ENCODE results near the gene EDRF1.

The EDRF1 gene

GRCh38 chr10:125726914-125727313 is 7.4 kb downstream of the EDRF1 start:
- Mint-ChIP-seq H3K9me3 (no peaks in the 10 kb centered on the region), H3K27me3 (ENCODE audit: low read depth) (no peaks in the 10 kb centered on the region), H3K4me3 (no peak overlapping the region), H3K4me1 (ENCODE audit: low read depth) (peaks cover 8% of the 10 kb centered on the region), H3K27ac (no peak overlapping the region), H3K36me3 (ENCODE audit: low read depth) (peaks cover 59% of the 10 kb centered on the region)

DNA sequence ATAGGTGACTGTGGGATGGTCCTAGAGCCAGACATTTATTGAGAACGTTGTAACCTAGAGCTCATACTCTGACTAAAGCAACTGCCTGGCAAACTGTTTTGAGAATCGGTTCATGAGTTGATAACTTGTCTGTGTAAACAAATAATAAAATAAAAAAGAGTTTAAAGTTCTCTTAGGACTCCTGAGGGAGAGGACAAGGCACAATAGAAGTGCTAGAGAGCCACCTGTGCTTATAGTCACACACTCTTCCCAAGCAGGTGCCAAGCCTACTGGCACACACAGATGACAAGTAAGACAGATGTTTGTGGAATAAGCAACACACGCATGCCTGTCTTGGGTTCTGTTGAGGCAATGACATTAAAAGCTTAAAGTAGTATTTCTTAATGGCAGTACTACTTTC is 7.9 kb downstream of the EDRF1 start:
- Mint-ChIP-seq H3K27ac (no peak overlapping the region), H3K4me1 (ENCODE audit: low read depth) (peaks cover 4% of the 10 kb centered on the region), H3K36me3 (ENCODE audit: low read depth) (peaks cover 61% of the 10 kb centered on the region), H3K9me3 (no peaks in the 10 kb centered on the region), H3K27me3 (ENCODE audit: low read depth) (no peaks in the 10 kb centered on the region), H3K4me3 (no peak overlapping the region)

DNA sequence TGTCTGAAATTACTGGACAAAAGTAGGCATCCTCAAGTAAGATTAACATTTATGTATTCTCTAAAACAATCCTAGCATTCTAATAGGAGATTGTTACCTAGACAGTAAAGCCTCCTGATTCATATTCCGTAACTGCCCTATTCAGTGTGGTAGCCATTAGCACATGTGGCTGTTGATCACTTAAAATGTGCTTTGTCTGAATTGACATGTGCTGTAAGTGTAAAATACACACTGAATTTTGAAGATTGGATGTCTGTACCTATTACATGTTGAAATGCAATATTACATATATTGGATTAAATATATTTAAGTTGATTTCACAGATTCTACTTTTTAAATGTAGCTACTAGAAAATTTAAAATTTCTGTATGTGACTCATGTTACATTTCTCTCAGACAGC is 14.6 kb downstream of the EDRF1 start:
- H3K27ac Mint-ChIP-seq = no peak overlapping the region
- no peaks in the 10 kb centered on the region for H3K4me1 Mint-ChIP-seq (ENCODE audit: low read depth)
- no peaks in the 10 kb centered on the region for H3K9me3 Mint-ChIP-seq
- H3K4me3 Mint-ChIP-seq = no peak overlapping the region
- no peaks in the 10 kb centered on the region for H3K27me3 Mint-ChIP-seq (ENCODE audit: low read depth)
- H3K36me3 Mint-ChIP-seq (ENCODE audit: low read depth) = peaks cover 58% of the 10 kb centered on the region

GRCh38 chr10:125734823-125735222 is 15.3 kb downstream of the EDRF1 start:
- no peak overlapping the region for H3K27ac Mint-ChIP-seq

GRCh38 chr10:125738206-125738605 is 18.7 kb downstream of the EDRF1 start:
- Mint-ChIP-seq H3K4me3 (no peak overlapping the region), H3K4me1 (ENCODE audit: low read depth) (no peaks in the 10 kb centered on the region), H3K27me3 (ENCODE audit: low read depth) (no peaks in the 10 kb centered on the region), H3K36me3 (ENCODE audit: low read depth) (peaks cover 55% of the 10 kb centered on the region), H3K27ac (no peak overlapping the region), H3K9me3 (no peaks in the 10 kb centered on the region)

More at GRCh38 chr10:125734823-125735222, 15.3 kb downstream of the EDRF1 start:
- H3K27me3 Mint-ChIP-seq (ENCODE audit: low read depth) = no peaks in the 10 kb centered on the region
- H3K36me3 Mint-ChIP-seq (ENCODE audit: low read depth) = peaks cover 61% of the 10 kb centered on the region
- H3K9me3 Mint-ChIP-seq = no peaks in the 10 kb centered on the region
- no peak overlapping the region for H3K4me3 Mint-ChIP-seq
- no peaks in the 10 kb centered on the region for H3K4me1 Mint-ChIP-seq (ENCODE audit: low read depth)

- Mint-ChIP-seq H3K27ac (no peak overlapping the region), H3K4me3 (no peak overlapping the region), H3K27me3 (ENCODE audit: low read depth) (no peaks in the 10 kb centered on the region), H3K4me1 (ENCODE audit: low read depth) (no peaks in the 10 kb centered on the region), H3K36me3 (ENCODE audit: low read depth) (peaks cover 62% of the 10 kb centered on the region), H3K9me3 (no peaks in the 10 kb centered on the region)
These were observed 20.6 kb downstream of the EDRF1 start for GRCh38 chr10:125739994-125740679.

- Mint-ChIP-seq H3K27ac (no peak overlapping the region), H3K9me3 (no peaks in the 10 kb centered on the region), H3K4me1 (ENCODE audit: low read depth) (peaks cover 5% of the 10 kb centered on the region), H3K4me3 (no peak overlapping the region), H3K27me3 (ENCODE audit: low read depth) (no peaks in the 10 kb centered on the region), H3K36me3 (ENCODE audit: low read depth) (peaks cover 56% of the 10 kb centered on the region)
These were observed 23.0 kb downstream of the EDRF1 start for GRCh38 chr10:125742465-125742864.

DNA sequence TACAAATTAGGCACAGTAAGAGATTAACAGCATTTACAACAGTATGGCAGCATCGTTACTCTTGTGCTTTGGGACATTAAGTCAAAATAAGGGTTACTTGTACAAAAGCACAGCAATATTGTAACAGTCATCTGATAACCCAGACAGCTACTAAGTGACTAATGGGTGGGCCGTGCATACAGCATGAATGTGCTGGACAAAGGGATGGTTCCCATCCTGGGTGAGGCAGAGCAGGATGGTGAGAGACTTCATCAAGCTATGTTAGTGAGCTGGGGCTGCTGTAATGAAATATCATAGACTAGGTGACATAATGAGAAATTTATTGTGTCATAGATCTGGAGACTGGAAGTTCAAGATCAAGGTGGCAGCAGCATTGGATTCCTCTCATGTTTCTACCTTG is 25.4 kb downstream of the EDRF1 start:
- Mint-ChIP-seq H3K4me1 (ENCODE audit: low read depth) (peaks cover 5% of the 10 kb centered on the region), H3K4me3 (no peak overlapping the region), H3K27ac (no peak overlapping the region), H3K27me3 (ENCODE audit: low read depth) (no peaks in the 10 kb centered on the region), H3K9me3 (no peaks in the 10 kb centered on the region), H3K36me3 (ENCODE audit: low read depth) (peaks cover 58% of the 10 kb centered on the region)

DNA sequence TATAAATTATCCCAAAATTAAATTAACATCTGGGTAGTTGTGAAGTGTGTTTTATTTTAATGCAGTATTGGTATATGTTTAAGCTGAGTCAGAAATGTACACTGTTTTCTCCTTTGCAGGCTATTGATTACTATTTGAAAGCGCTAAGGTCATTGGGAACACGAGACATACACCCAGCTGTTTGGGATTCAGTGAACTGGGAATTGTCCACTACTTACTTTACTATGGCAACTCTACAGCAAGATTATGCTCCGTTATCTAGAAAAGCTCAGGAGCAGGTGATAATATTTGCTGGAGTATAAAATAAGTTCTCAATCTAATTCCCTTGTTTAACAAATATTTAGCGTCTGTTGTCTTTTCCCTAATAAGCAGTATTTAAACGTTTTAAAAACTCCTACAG is 27.9 kb downstream of the EDRF1 start:
- H3K27me3 Mint-ChIP-seq (ENCODE audit: low read depth) = no peaks in the 10 kb centered on the region
- H3K4me1 Mint-ChIP-seq (ENCODE audit: low read depth) = peaks cover 5% of the 10 kb centered on the region
- H3K9me3 Mint-ChIP-seq = no peaks in the 10 kb centered on the region
- H3K36me3 Mint-ChIP-seq (ENCODE audit: low read depth) = peaks cover 53% of the 10 kb centered on the region
- H3K4me3 Mint-ChIP-seq = no peak overlapping the region
- H3K27ac Mint-ChIP-seq = no peak overlapping the region

- H3K9me3 Mint-ChIP-seq = no peaks in the 10 kb centered on the region
- peaks cover 7% of the 10 kb centered on the region for H3K4me1 Mint-ChIP-seq (ENCODE audit: low read depth)
- no peaks in the 10 kb centered on the region for H3K27me3 Mint-ChIP-seq (ENCODE audit: low read depth)
- peaks cover 53% of the 10 kb centered on the region for H3K36me3 Mint-ChIP-seq (ENCODE audit: low read depth)
- no peak overlapping the region for H3K4me3 Mint-ChIP-seq
- no peak overlapping the region for H3K27ac Mint-ChIP-seq
These were observed 36.7 kb downstream of the EDRF1 start for GRCh38 chr10:125756196-125756595.

- H3K4me1 Mint-ChIP-seq (ENCODE audit: low read depth) = peaks cover 7% of the 10 kb centered on the region
- no peaks in the 10 kb centered on the region for H3K9me3 Mint-ChIP-seq
- no peaks in the 10 kb centered on the region for H3K27me3 Mint-ChIP-seq (ENCODE audit: low read depth)
- H3K36me3 Mint-ChIP-seq (ENCODE audit: low read depth) = peaks cover 52% of the 10 kb centered on the region
- H3K27ac Mint-ChIP-seq = no peak overlapping the region
- no peak overlapping the region for H3K4me3 Mint-ChIP-seq
These were observed 37.5 kb downstream of the EDRF1 start for GRCh38 chr10:125756853-125757487.

GRCh38 chr10:125757742-125758141 is 38.2 kb downstream of the EDRF1 start:
- no peaks in the 10 kb centered on the region for H3K9me3 Mint-ChIP-seq
- H3K4me1 Mint-ChIP-seq (ENCODE audit: low read depth) = peaks cover 7% of the 10 kb centered on the region
- no peaks in the 10 kb centered on the region for H3K27me3 Mint-ChIP-seq (ENCODE audit: low read depth)
- no peak overlapping the region for H3K27ac Mint-ChIP-seq
- peaks cover 54% of the 10 kb centered on the region for H3K36me3 Mint-ChIP-seq (ENCODE audit: low read depth)
- H3K4me3 Mint-ChIP-seq = no peak overlapping the region

GRCh38 chr10:125761961-125762360 is 42.5 kb downstream of the EDRF1 start:
- no peaks in the 10 kb centered on the region for H3K27me3 Mint-ChIP-seq (ENCODE audit: low read depth)
- peaks cover 3% of the 10 kb centered on the region for H3K4me1 Mint-ChIP-seq (ENCODE audit: low read depth)
- H3K27ac Mint-ChIP-seq = no peak overlapping the region
- H3K36me3 Mint-ChIP-seq (ENCODE audit: low read depth) = peaks cover 50% of the 10 kb centered on the region
- H3K9me3 Mint-ChIP-seq = no peaks in the 10 kb centered on the region
- no peak overlapping the region for H3K4me3 Mint-ChIP-seq

GRCh38 chr10:125762692-125763648 is 43.5 kb downstream of the EDRF1 start:
- H3K9me3 Mint-ChIP-seq = no peaks in the 10 kb centered on the region
- no peak overlapping the region for H3K4me3 Mint-ChIP-seq
- no peak overlapping the region for H3K27ac Mint-ChIP-seq
- H3K36me3 Mint-ChIP-seq (ENCODE audit: low read depth) = peaks cover 42% of the 10 kb centered on the region
- no peaks in the 10 kb centered on the region for H3K4me1 Mint-ChIP-seq (ENCODE audit: low read depth)
- no peaks in the 10 kb centered on the region for H3K27me3 Mint-ChIP-seq (ENCODE audit: low read depth)
